HG03571 (cell line): ENCODE results near the gene MCIDAS.

Experiments
- ATAC-seq: cut with Tn5 transposase; IDR thresholded peaks from one replicate; pipeline ENCODE4 v1.9.1; 2021; ENCODE audit not compliant: unreplicated experiment

MCIDAS gene

DNA sequence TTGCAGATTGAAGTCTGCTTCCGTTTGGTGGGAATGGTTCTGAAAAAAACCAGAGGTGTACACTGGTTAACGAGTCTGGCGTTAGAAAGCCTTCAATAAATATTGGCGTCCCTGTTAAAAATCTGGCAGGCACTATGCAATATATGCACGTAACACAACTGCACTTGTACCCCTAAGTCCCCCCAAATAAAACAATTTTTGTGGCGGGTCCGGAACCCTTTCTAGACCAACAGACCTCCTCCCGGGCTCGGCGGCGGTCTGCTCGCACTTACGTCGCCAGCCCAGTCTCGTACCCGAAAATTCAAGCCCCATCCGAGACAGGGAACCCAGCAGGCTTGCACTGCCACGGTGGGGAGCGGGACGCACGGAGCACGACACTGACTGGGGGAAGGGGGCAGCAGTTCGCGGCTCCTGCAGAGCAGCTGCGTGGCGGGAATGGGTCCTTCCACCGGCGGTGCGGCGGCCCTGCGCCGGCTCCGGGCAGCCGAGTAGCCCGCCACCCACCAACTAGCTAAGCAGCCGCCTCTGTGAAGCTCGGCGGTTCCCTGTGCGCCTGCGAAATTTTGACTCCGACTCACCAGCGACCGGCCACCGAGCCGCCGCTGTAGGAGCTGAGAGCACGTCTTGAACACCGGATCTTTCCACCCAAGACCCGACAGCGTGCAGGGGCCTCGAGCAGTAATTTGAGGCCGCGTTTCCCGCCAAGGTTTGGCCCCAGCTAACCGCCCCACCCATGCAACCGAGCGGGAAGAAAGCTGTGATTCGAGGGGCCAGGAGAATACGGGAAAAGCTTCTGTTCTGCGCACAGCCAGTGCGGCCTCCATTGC, 3.9 kb downstream of the MCIDAS start:
- ATAC-seq = no peak

DNA sequence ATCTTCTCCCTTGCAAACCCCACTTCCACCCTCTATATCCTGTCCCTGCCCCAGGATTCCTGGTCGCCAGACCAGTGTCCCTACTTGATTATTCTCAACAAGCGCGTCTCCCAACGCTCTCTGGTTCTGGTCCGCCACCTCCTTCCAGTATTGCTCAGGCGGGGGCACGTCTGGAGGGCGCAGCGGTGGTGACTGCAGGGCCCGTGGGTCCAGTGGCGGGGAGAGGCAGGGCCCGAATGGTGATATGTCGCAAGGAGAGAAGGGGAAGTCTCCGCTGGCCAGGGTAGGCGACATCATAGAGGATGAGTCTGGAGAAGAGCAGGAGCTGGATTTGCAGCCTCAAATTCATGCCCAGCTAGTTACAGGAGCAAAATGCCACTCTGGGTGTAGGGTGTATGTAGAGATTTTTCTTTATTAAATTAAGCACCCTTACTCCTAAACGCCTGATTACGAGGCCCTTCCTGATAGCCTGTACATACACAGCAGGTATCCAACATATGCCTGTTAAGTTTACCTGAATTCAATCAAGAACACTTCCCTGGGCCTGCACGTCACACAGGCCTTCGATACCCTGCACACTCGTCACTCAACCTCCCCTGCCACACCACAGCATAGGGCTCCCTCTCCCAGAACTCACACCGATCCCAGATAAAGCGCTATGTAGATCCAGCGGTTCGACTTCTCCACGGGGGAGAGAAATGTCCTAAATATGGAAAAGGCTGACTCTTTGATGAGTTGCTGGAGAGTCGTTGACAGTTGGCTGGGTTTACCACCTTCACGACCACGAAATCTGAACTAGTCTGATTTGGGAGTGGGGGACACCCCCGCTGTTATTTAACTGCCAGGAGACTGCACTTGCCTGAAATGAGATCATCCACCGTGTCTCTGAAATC, 4.8 kb downstream of the MCIDAS start:
- no peak for ATAC-seq

DNA sequence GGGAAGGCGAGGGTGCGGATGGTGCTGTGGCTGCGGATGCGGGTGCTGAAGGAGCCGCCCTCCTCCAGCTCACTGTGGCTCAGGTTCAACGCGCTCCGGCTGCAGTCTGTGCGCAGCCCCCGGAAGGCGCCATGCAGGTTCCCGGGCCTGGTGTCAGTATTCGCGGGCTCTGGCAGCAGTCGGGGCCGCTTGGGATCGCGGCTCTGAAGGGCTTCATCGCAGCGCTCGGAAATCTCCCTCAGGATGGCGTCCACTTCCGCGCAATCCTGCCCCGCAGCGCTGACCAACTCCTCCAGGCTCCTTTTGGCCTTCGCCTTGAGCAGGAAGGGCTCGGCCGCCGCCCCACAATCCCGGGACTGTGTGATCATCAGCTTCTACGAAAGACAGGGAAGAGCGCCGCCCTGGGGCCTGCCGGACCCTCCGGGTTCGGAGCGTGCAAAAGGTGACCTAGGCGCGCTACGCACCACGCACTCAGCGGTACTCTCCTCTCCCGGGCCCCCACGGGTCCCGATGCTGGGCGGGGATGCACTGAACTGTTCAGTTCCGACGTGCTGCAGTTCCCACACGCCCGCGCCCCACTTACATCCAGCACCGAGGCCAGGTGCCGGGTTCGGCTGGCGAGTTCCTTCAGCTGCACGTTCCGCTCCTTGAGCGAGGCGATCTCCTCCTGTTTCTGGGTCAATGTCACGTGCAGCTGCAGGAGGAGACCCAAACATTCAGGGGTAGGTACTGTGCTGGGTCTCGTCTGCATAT, 6.5 kb downstream of the MCIDAS start:
- ATAC-seq = no peak

DNA sequence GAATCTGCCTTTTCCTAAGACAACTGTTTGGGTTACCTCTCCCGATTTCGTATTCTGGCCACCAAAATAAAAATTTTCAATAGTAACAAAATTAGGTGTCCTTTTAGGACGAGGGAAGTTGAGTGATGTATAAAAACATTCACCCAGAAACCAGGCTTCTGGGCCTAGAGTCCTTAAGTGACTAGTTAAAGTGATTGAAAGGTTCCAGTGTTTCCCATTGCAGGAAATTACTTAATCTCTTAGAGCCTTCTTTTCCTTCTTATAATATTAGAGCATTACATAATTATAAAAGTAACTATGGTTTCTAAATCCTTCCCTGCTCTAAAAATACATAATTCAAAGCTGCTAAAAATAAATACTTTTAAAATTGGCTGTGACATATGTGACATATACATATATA, 7.3 kb downstream of the MCIDAS start:
- no peak for ATAC-seq

DNA sequence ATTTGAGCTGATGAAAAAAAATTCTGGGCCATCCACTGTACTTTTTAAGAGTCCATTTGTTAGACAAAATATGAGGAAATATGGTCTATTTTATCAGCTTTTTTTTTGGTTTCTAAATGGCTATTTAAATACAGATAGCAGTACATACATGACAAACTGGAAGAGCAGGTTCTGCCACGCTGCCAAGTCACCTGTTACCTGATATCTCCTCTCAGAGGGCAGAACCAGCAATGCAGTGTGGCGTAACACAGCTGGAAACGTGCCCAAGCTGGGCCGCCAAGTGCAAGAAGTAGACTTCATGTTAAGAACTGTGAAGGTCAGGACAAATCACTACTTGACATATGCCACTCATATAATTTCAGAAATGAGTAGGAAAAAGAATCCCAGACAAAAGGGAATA, 8.1 kb downstream of the MCIDAS start:
- ATAC-seq = no peak

DNA sequence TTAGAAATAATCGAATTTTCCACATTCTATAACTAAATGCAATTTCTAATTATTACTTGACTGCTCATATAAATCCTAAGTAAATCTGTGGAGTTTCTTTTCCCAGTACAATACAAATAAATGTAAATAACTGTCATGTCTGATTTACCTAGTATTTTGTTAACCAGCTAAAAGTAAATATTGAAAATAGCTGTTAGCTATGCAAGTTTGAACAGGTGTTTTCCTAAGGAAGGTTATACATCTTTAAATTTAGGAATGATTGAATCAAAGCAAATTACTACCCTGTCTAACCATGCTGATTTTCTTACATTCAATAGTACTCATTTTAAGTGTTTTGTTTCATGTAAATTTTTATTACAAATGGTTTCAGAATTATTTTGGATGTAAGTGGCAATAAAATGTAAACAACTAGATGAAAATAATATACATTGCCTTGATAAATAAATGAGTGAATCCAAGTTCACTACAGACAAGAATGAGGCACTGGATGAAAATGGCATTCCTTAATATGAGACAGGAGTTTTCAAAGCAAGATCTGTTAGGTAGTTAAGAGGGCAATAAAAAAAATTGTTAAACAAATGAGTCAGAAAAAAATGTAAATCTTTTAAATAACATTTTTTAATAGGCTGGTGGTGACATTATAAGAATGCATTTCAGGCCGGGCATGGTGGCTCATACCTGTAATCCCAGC, 15.8 kb downstream of the MCIDAS start:
- ATAC-seq = no peak

DNA sequence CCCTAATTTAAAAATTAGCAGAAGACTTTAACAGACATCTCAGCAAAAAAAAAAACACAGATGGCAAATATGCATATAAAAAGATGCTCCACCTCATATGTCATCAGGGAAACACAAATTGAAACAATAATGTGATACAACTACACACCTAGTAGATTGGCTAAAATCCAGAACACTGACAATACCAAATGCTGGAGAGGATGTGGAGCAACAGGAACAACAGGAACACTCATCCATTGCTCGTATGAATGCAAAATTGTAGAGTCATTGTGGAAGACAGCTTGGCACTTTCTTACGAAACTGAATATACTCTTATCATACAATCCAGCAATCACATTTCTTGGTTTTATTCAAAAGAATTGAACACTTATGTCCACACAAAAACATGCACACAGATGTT, 22.1 kb downstream of the MCIDAS start:
- no peak for ATAC-seq

DNA sequence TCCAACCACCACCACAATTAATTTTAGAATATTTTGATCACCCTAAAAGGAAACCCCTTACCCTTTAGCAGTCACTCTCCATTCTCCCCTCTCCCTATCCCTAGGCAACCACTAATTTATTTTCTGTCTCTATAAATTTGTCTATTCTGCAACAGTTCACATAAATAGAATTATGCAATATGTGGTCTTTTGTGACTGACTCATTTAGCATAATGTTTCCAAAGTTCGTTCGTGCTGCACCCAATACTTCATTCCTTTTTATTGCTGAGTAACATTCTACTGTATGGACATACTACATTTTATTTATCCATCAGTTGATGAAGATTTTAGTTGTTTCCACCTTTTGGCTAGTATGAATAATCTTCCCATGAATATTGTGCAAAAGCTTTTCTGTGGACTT, 36.0 kb downstream of the MCIDAS start:
- no peak for ATAC-seq

DNA sequence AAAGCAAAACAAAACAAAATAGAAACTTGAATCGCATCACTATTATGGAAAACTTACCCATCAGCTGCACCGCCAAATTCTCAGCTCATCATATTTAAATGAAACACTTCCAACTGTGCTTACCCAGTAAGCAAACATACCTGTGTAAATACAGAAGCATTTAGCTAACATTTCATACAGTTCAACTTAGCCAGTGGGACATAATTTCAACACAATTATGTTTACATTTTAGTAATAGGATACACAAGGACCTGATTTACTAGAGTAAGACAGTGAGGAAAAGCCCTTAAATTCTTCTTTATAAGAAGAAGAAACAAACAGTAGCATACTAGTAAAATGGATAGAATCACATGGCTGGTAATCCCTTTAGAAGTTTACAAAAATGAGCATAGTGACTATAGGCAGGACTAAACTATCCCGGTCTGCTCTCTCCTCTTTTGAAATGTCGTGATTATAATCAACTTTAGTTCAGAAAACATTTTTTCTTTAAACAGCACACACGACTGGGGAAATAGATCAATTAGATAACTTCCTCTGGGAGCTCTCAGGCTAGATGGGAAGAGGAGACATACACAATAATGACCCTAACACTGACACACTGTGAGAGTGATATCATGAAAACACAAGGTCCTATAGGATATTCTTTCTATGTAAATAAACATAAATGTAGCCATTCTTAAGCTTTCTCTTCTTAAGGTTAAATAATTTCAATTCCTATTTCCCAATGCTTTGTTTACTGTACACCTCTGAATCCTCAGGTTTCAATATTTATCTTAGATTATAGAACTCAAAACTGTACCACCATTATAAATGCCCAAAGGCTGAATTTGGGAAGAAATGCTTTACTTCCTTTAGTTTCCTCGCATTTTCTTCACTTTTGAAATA, 38.2 kb downstream of the MCIDAS start:
- no peak for ATAC-seq

DNA sequence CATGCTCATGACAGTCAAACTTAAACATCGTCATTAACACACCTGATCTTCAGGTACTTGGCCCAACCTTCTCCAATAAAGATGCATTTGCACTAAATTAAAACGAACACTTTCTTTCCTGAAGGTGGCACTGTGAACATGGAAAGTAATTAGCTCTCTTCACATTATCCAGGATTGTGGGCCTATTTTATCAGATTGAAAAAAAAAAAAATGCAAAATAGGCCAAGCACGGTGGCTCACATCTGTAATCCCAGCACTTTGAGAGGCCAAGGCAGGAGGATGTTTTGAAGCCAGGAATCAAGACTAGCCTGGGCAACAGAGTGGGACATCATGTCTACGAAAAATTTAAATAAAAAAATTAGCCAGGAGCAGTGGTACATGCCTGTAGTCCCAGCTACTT, 39.7 kb downstream of the MCIDAS start:
- ATAC-seq = no peak

DNA sequence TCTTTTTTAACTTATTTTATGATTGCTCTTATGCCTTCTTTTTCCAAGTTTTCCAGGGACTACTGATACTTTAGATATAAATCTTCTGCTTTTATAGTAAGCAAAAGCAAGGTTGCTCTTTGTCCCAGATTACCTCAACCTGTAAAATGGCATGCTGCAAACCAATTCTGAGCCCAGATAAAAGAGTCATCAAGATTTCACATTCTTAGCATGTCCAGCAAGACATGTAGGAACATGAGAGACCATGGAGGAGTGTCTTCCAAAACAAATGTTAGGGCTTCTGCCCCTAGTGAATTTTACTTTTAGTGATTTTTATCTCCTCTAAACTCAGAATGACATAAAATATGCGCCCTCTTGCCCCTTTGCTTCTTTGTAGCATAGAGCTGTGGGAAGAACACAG, 47.1 kb downstream of the MCIDAS start:
- no peak for ATAC-seq

DNA sequence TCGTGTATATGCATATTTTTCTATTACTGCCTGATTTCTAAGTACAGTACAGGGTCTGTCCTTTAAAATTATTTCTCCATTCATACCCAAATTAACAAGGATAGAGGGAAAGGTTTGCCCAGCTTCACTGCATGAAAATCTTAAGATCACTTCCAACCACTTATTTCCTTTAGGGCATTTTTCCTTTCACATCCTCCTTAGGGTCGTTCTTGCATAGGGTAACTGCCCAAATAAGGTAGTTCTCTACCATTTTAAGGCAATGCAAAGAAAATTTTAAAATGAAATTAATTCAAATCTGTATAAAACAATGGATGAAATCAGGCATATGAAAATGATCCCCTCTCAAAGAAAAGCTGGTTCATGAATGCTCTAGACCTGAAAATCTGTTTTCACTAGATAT, 50.0 kb downstream of the MCIDAS start:
- no peak for ATAC-seq

DNA sequence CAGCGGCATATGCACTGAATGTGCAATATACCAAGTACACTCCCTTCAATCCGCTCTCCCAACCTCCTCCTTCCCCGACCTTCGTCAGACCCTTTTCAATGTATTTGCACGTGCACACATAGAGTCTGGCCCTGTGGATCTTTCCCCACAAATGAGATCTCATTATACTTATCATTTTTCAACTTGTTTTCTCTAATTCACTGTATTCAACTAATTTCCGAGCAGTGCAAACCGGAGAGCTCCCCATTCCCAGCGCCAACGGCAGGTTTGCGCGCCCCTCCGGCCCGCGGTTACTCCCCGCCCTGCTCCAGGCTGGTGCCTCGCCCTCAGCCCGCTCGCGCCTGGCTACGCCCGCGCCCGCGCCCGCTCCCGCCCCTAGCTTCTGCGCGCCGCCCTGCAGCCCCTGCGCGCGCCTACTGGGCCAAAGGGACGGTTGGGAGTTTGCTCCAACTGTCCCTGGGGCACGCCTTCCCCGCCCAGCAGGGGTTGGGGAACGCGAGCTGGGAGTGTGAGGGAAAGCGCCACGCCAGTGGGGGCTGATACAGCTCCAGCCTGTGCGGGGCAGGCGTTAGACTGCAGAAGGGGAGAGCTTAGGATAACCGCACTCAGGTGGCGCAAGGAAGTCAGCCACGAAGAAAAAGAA, 50.8 kb downstream of the MCIDAS start:
- no peak for ATAC-seq

DNA sequence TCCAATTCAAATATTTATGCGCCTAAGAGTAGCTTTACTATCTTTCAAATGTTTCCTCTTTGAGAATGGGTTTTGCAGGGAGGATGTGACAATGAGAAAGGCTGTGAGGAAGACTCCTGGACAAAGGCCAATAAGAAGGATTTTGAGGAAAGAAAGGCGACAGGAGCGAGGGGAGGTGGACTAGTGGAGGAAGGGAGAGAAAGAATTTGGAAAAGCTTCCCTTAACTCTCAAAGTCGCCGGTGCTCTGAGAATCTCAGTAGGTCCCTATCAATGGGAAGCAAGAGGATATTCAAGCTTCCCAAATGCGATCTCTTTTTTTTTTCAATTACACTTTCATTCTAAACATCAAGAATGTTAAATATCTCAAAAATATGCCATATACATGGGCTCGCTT, 51.3 kb downstream of the MCIDAS start:
- ATAC-seq = no peak

DNA sequence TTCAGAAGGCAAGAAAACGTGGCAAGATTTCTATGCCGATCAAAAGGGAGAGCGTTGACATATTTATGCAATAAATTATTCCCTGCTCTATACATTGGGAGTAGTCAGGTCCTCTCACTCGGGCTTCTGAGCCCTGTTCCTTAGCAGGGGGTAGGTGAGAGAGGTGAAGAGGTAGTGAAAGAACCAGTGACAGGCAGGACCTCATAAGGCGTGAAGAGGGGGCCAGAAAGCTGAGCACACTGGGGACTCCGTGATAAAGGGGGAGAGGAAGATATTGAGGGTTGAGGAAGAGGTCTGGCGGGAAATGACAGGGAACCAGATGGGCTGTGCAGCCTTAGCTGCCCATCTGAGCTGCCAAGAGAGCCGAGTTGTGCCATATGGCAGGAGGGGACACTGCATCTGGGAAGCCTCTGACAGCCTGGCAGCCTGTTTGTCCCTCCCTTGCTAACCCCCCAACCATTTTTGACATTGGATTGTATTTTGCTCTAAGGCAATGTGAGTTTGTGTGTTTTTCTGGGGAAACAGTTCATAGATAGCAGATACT, 53.4 kb downstream of the MCIDAS start:
- ATAC-seq = peak; percentile 5

DNA sequence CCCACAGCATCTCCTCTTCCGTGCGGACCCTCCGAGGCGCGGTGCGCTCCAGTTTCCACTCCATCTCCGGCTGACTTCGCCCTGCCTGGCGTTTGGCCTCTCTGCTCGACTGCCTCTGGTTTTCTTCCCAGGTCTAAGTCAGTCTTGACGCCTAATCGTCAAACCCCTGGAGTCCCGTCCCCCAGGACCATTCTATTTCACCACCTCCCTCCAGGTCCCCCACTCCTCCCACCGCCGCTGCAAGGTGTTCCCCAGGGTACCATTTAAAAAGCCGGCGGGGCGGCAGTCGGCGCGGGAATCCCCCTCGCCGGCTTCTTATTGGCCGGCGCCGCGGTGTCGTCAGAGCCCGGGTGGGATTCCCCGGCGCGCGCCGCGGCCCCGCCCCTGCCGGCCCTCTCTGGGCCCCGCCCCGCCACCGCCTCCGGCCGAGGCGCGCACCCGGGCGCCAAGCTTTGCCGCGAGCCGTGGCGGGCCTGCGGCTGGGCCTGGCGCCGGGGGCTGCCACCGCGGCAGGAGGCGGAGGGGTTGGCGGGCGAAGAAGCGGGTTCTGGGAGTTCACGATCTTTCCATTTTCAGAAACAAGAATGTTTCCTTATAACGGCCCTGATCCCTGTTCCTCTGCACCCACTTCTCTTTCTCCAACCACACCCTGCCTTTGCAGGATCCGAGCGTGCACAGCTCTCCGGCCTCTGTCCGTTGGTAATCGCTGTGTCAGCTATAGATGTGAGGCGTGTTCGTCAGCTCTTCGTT, 54.0 kb downstream of the MCIDAS start, which contains the start of gene CDC20B:
TSS of gene CDC20B (minus strand) at position 241 of the 750 bp plus-strand sequence. CDS start at position 64, 177 bp downstream.
- peak; percentile 83 for ATAC-seq

DNA sequence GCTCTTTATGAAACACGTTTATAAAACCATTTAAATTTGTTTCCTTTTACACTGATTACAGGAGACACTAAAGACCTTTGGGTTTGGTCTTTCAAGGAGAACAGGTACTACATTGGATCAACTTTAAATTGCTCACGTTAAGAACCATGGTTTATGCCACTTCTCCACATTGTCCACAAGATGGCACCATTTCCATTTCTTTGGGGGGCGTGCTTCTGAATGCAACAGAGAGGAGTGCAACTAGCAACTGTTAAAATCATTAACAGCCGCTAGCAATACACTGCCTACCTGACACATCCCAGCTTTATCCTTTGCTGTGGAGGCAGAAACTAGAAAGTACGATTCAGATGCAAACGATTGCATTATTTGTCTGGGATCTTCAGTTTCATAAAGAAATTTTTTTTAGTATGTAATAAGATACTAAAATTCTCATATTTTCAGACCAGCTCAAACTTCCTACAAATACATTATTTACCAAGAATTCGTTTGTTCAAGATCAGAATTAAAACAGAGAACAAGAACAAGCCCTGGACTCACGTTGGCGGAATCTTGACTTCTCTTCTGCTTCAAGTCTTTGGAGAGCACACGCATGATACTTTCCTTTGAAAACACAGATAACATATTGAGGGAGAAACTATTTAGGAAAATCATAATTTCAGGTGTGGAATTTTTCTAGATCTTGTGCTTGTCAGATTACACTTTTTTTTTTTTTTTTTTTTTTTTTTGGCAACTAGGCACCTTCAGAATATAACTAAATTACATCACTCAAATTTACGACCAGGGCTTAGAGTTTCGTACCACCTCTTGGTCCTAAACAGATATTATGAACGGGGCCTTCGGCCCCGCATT, 54.8 kb downstream of the MCIDAS start:
- peak; percentile 64 for ATAC-seq
